OCI-M2 (cell line): ENCODE measurements around the gene ADD1.
"Not testable (repeated sequence)": the region's sequence is repeated elsewhere in the genome, so short reads cannot be mapped to it uniquely, and the experiment has no call there.

Experiments
- DNase-seq: peaks from one replicate; lab custom pipeline; 2025; ENCODE audit not compliant: unreplicated experiment; lab: John Stamatoyannopoulos, UW

Gene ADD1

GRCh38 chr4:2932321-2932950, 88.8 kb downstream of the ADD1 start:
- no peak for DNase-seq

- no peak for DNase-seq
Measured at GRCh38 chr4:2932951-2933565, 89.4 kb downstream of the ADD1 start.

- no peak for DNase-seq
Measured at GRCh38 chr4:2933566-2934076, 90.0 kb downstream of the ADD1 start.

GRCh38 chr4:2934077-2934812, 90.6 kb downstream of the ADD1 start:
- no peak for DNase-seq

- peak; percentile 16 for DNase-seq
Measured at GRCh38 chr4:2934813-2935761, 91.4 kb downstream of the ADD1 start.

GRCh38 chr4:2935762-2936743, 92.4 kb downstream of the ADD1 start:
- DNase-seq: no peak

GRCh38 chr4:2936773-2937145, 93.1 kb downstream of the ADD1 start:
- DNase-seq: no peak

- DNase-seq: no peak
Measured at GRCh38 chr4:2937146-2937857, 93.7 kb downstream of the ADD1 start.

GRCh38 chr4:2937986-2938385, 94.3 kb downstream of the ADD1 start:
- no peak for DNase-seq

- not testable (repeated sequence) for DNase-seq
Measured at GRCh38 chr4:2938411-2938810, 94.8 kb downstream of the ADD1 start.

GRCh38 chr4:2938906-2939305, 95.3 kb downstream of the ADD1 start:
- no peak for DNase-seq

- DNase-seq: no peak
Measured at GRCh38 chr4:2939383-2940243, 96.0 kb downstream of the ADD1 start.

GRCh38 chr4:2940267-2941137, 96.9 kb downstream of the ADD1 start:
- DNase-seq: no peak

- DNase-seq: no peak
Measured at GRCh38 chr4:2941138-2942036, 97.7 kb downstream of the ADD1 start.

GRCh38 chr4:2942037-2942531, 98.4 kb downstream of the ADD1 start:
- DNase-seq: no peak
